Left ventricle myocardium inferior (tissue), 1 donor: ENCODE results near the gene CKLF. TPM values are rescaled to one million over a fixed set of nuclear protein-coding genes. Genes with fewer than 3 reads are reported as not detected.
A peak's percentile ranks its signal among the peaks of the same experiment; 100 is the strongest.

Experiments
- DNase-seq: peaks from one replicate; pipeline ENCODE4 v3.0.0-alpha.2; 2020
- H3K27ac ChIP-seq: fragments of 200-600 bp; replicated peaks from 2 replicates; pipeline ENCODE4 v1.8.0; 2021
- H3K27me3 ChIP-seq: fragments of 200-600 bp; 2 replicates; pipeline ENCODE4 v1.8.0; 2021; ENCODE audit warnings: low read depth
- H3K36me3 ChIP-seq: fragments of 200-600 bp; 2 replicates; pipeline ENCODE4 v1.8.0; 2021
- H3K4me1 ChIP-seq: fragments of 200-600 bp; 2 replicates; pipeline ENCODE4 v1.8.0; 2021
- H3K4me3 ChIP-seq: fragments of 200-600 bp; 2 replicates; pipeline ENCODE4 v1.8.0; 2021; ENCODE audit warnings: mild to moderate bottlenecking, moderate library complexity
- H3K9me3 ChIP-seq: fragments of 200-600 bp; replicated peaks from 2 replicates; pipeline ENCODE4 v1.8.0; 2021
- intact Hi-C: fragments of 100-400 bp; cut with micrococcal nuclease; formaldehyde crosslinking; loops from one replicate; pipeline ENCODE4 v1.11.0; 2022
- total RNA-seq: library from RNA; stranded (reverse); fragmentation: NEBNext Ultra II Directional; extraction: Animal tissue kit (Norgen Biotek cat#: 25700); gene quantifications from one replicate; pipeline ENCODE4 v1.2.1, GENCODE V29; 2021
- TF ChIP-seq, protein P1 (sequence below): fragments of 200-600 bp; IDR thresholded peaks from 2 replicates; pipeline ENCODE4 v1.8.0; 2021; ENCODE audit warnings: antibody characterized with exemption, mild to moderate bottlenecking, borderline replicate concordance
- donor health status: DM: no; HTN: yes; CAD: no; lungs with severe emphysema.

Gene CKLF
- total RNA-seq, 1 donor from 2014 or later: 7.8 TPM

DNA sequence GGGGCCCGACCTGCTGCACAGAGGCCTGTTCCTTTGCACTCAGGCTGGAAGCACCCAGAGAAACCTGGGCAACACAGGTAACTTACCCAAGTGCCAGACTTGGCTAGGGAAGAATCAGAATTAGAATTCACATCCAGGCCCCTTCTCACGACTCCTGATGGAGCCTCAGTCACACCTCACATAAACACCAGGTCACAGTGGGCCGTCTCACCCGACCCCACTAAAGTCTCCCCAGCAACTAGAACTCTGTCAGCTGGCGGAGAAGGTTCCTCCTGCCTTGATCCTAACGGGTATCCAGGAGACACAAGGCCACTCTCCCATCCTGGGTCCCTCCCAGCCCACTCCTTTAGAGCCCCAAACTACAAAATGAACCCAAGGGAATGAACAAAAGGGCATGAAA is 8.8 kb upstream of the CKLF start:
- TF ChIP-seq, protein P1, sequence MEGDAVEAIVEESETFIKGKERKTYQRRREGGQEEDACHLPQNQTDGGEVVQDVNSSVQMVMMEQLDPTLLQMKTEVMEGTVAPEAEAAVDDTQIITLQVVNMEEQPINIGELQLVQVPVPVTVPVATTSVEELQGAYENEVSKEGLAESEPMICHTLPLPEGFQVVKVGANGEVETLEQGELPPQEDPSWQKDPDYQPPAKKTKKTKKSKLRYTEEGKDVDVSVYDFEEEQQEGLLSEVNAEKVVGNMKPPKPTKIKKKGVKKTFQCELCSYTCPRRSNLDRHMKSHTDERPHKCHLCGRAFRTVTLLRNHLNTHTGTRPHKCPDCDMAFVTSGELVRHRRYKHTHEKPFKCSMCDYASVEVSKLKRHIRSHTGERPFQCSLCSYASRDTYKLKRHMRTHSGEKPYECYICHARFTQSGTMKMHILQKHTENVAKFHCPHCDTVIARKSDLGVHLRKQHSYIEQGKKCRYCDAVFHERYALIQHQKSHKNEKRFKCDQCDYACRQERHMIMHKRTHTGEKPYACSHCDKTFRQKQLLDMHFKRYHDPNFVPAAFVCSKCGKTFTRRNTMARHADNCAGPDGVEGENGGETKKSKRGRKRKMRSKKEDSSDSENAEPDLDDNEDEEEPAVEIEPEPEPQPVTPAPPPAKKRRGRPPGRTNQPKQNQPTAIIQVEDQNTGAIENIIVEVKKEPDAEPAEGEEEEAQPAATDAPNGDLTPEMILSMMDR: no peak
- no peak overlapping the region for H3K4me3 ChIP-seq
- peaks cover 60% of the 10 kb centered on the region for H3K36me3 ChIP-seq
- H3K27ac ChIP-seq: no peak overlapping the region
- intact Hi-C loops: no loop called here
- H3K9me3 ChIP-seq: no peaks in the 10 kb centered on the region
- DNase-seq: no peak
- peaks cover 34% of the 10 kb centered on the region for H3K4me1 ChIP-seq
- no peaks in the 10 kb centered on the region for H3K27me3 ChIP-seq

DNA sequence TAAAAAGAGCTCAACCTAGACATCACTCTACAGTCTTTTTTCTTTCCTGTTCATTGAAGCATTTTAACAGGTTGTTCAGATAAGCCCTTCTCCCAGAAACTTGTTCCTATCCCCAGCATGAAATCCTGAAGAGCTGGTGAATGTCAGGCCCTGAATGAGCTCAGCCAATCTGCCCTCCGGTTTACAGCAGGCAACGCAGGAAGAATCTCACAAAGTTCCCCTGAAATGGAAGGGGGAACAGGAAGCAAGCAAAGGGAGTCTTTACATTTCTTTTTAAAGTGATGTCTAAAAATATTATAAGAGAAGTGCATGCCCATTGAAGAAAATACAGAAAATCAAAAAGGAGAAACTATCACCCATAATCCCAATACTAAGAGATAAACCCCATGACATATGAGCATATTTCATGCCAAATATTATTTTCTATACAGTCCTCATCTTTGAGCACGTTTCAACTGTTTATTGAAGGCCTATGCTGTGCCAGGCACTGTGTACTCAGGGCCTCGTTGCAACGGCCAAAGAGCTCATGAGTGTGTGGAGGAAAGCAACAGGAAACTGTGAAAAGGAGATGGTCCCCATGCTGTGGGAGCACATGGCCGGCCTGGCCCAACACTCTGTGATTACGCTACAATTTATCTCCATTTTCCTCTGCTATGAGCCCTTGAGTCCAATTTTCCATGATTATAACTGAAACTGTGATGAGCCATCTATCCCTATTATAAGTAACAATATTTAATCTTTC is 8.2 kb upstream of the CKLF start:
- no peaks in the 10 kb centered on the region for H3K9me3 ChIP-seq
- no peak overlapping the region for H3K27ac ChIP-seq
- H3K27me3 ChIP-seq: no peaks in the 10 kb centered on the region
- DNase-seq: no peak
- H3K36me3 ChIP-seq: peaks cover 55% of the 10 kb centered on the region
- TF ChIP-seq, protein P1: no peak
- peaks cover 36% of the 10 kb centered on the region for H3K4me1 ChIP-seq
- intact Hi-C loops: no loop called here
- no peak overlapping the region for H3K4me3 ChIP-seq

GRCh38 chr16:66547101-66547989 is 5.0 kb upstream of the CKLF start:
- H3K27me3 ChIP-seq: no peaks in the 10 kb centered on the region
- intact Hi-C loops: no loop called here
- H3K36me3 ChIP-seq: peaks cover 30% of the 10 kb centered on the region
- no peak for DNase-seq
- no peak overlapping the region for H3K4me3 ChIP-seq
- peaks cover 56% of the 10 kb centered on the region for H3K4me1 ChIP-seq
- TF ChIP-seq, protein P1: no peak
- H3K27ac ChIP-seq: peak overlapping the region; percentile 99
- H3K9me3 ChIP-seq: no peaks in the 10 kb centered on the region

GRCh38 chr16:66548068-66548467 is 4.3 kb upstream of the CKLF start:
- Histone ChIP-seq H3K4me1 (peaks cover 61% of the 10 kb centered on the region), H3K36me3 (peaks cover 28% of the 10 kb centered on the region), H3K27me3 (no peaks in the 10 kb centered on the region), H3K9me3 (no peaks in the 10 kb centered on the region), H3K27ac (peak overlapping the region; percentile 99), H3K4me3 (peak overlapping the region; percentile 89)
- no peak for DNase-seq
- intact Hi-C loops: no loop called here
- TF ChIP-seq, protein P1: no peak

DNA sequence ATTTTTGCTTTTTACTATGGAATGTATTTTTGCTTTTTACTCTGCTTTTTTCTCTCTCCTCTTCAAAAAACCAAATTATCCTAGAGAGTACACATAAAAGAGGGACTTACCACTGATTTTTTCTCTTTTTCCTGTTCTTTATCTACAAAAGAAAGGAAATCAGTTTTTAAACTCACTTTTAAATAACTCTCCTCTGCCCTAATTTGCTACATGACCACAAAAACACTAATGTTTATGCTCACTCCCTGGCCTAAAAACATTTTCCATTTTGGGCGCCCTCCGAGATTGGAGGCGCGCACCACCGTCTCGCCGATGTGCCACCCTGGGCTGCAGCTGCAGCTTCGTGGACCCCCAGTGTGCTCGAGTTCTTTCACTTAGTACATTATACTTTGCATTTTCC is 3.5 kb upstream of the CKLF start:
- intact Hi-C loops: no loop called here
- peak overlapping the region; percentile 89 for H3K4me3 ChIP-seq
- H3K27me3 ChIP-seq: no peaks in the 10 kb centered on the region
- H3K9me3 ChIP-seq: no peaks in the 10 kb centered on the region
- DNase-seq: no peak
- H3K27ac ChIP-seq: peak overlapping the region; percentile 99
- H3K36me3 ChIP-seq: peaks cover 20% of the 10 kb centered on the region
- TF ChIP-seq, protein P1: no peak
- peaks cover 69% of the 10 kb centered on the region for H3K4me1 ChIP-seq
